HG03064 (cell line): Measurements from ENCODE around the gene B3GNT4.
"Not testable (repeated sequence)": the region's sequence is repeated elsewhere in the genome, so short reads cannot be mapped to it uniquely, and the experiment has no call there.

Source experiments
- ATAC-seq: cut with Tn5 transposase; IDR thresholded peaks from one replicate; pipeline ENCODE4 v1.9.1; 2021; ENCODE audit warnings: low read depth; ENCODE audit not compliant: unreplicated experiment

B3GNT4 gene

DNA sequence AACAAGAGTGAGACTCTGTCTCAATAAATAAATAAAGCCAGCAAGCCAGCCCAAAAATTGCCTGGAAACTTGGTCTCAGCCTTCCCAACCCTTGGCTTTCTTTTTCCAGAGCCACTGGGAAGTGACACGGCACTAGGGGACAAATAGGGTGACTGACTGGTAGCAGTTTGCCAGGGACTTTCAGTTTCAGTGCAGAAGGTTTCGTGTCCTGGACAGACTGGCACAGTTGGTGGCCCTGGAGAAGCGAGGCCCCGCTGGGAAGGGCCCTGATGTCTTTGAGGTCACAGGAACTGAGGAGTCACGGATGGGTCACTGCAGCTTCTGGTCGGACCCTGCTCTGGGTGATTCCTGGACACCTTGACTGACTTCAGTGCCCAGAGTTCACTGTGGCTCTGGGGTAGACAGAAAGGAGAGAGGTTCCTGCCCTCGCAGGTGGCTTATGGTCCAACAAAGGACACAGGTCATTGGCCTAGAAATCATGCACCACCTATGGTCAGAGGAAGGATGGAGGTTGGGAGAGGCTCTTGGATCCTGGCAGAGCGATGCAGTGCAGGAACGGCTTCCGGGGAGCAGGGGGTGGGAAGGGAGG lies 17.9 kb upstream of the B3GNT4 start:
- ATAC-seq: no peak

- no peak for ATAC-seq
These were observed 16.0 kb upstream of the B3GNT4 start for GRCh38 chr12:122187466-122187865.

DNA sequence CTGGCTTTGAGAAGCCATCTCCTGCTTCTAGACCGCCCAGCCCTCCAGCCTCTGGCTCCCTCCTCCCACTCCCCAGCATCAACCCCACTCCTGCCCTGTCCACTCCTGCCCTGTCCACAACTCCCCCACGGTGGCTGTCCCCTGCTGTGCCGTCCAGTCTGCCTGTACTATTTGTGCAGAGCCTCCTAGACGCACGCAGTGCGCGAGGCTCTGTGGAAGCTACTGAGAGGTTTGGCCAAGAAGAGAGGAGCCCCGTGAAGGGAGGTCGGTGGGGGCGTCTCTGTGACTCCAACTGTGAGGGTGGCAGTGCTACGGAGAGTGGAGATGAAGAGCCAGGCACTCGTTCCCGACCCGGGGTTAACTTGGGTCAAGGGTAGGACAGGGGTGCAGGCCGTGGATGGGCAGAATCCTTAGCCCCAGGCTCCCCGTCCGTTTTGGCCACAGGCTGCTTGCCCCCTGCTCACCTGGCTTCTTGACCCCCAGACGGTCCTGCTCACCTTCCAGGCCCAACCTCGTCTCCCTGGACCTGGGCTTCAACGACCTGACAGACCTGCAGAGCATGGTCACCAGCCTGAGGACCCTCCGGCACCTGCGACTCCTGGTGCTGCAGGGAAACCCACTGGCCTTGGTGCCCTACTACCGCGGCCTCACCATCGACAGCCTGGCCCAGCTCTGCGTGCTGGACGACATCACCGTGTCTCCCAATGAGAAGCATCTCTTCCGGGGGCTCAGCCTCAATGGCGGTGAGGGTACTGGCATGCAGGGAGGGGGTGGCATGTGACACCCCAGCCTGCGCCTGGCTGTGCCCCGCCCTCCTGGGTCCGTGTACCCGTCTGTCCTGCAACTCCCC lies 13.7 kb upstream of the B3GNT4 start:
- no peak for ATAC-seq

- ATAC-seq: no peak
These were observed 12.5 kb upstream of the B3GNT4 start for GRCh38 chr12:122190842-122191668.

GRCh38 chr12:122192441-122192840 lies 11.1 kb upstream of the B3GNT4 start:
- no peak for ATAC-seq

- no peak for ATAC-seq
These were observed 8.7 kb upstream of the B3GNT4 start for GRCh38 chr12:122194804-122195203.

- ATAC-seq: no peak
These were observed 8.1 kb upstream of the B3GNT4 start for GRCh38 chr12:122195405-122195804.

- ATAC-seq: no peak
These were observed 5.9 kb upstream of the B3GNT4 start for GRCh38 chr12:122197612-122197966.

- ATAC-seq: no peak
These were observed 3.8 kb upstream of the B3GNT4 start for GRCh38 chr12:122199484-122200355.

- no peak for ATAC-seq
These were observed 2.9 kb upstream of the B3GNT4 start for GRCh38 chr12:122200541-122201175.

DNA sequence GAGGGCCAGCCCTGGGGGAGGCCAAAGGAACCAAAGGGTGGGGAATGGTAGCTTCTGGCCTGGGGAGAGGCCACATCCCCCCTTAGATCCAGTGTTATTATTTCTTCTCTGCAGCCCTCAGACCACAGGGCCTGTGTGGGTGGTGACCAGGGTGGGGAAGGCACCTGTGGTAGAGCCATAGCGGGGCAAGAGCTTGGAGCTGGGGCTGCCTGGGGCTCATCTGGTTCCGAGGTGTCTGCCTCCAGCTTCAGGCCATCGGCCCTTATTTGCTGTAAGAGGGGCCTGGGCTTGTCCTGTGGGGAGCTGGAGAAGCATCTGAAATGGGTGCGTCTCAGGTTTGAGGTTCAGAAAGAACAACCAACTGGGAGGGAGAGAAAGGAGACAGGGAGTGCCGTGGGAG lies 2.1 kb upstream of the B3GNT4 start:
- ATAC-seq: no peak

- no peak for ATAC-seq
These were observed 1.5 kb upstream of the B3GNT4 start for GRCh38 chr12:122202017-122202416.

DNA sequence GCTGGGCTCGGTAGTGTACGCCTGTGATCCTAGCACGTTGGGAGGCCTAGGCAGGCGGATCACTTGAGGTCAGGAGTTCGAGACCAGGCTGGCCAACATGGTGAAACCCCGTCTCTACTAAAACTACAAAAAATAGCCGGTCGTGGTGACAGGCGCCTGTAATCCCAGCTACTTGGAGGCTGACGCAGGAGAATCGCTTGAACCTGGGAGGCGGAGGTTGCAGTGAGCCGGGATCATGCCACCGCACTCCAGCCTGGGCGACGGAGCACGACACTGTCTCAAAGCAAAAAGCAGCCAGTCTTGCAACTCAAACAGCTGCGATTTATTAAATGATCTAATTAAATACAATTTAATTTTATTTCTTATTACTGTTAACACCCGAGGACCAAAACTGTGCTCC lies 698 bp upstream of the B3GNT4 start:
- not testable (repeated sequence) for ATAC-seq

DNA sequence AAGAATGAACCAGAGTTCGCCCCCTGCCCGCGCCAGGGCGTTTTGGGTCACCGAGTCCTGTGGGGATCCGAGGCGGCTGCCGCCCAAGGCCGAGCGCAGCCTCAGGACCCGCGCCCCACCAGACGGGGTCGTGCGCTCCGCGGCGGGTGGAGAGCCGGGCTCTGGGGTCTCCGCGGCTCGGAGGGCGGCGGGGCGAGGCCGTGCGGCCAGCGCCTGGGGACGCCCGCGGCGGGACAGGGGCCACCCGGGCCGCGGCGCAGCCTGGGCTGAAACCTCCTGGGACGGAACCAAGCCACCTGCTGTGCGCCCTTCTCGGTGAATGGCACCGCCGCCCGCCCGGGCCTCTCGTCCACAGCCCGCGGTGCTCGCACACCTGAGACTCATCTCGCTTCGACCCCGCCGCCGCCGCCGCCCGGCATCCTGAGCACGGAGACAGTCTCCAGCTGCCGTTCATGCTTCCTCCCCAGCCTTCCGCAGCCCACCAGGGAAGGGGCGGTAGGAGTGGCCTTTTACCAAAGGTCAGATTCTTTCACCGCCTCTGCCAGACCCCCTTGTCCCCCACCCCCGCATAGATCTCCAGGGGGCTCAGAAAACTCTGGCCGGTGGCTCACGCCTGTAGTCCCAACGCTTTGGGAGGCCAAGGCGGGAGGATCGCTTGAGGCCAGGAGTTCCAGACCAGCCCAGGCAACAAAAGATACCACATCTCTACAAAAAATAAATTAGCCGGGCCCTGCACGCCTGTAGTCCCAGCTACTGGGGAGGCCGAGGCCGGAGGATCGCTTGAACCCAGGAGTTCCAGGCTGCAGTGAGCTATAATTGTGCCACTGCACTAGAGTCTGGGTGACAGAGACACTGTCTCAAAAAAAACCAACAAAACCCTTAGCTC lies 901 bp downstream of the B3GNT4 start:
- ATAC-seq: no peak

GRCh38 chr12:122205053-122205925 lies 1.8 kb downstream of the B3GNT4 start:
- ATAC-seq: no peak

GRCh38 chr12:122206111-122206881 lies 2.8 kb downstream of the B3GNT4 start:
- ATAC-seq: no peak

DNA sequence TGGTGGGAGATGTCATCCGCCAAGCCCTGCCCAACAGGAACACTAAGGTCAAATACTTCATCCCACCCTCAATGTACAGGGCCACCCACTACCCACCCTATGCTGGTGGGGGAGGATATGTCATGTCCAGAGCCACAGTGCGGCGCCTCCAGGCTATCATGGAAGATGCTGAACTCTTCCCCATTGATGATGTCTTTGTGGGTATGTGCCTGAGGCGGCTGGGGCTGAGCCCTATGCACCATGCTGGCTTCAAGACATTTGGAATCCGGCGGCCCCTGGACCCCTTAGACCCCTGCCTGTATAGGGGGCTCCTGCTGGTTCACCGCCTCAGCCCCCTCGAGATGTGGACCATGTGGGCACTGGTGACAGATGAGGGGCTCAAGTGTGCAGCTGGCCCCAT lies 3.5 kb downstream of the B3GNT4 start:
- no peak for ATAC-seq
